ENCODE results near the gene SCN3B. TPM values are rescaled to one million over a fixed set of nuclear protein-coding genes. Genes with fewer than 3 reads are reported as not detected.

The SCN3B gene
- total RNA-seq, 1 experiment from 2014 or later, result 0.77 TPM

DNA sequence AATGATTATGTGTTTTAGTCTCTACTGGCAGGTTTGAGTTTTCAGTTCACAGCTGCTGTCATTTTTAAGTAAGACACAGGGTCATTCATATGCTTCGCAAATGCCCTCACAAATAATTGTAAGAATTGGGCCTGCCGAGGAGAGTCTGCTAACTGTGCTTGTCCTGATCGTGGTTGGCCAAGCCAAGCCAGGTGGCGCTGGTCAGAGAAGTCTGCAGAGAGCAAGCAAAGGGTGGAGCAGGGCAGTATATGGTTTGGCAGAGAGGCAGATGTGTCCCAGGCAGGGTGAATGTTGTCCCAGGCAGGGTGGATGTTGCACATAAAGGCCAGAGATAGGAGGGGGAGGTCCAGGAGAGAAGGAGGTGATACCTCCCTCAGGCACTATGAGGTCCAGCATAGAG, 52.7 kb downstream of the SCN3B start:
- no peaks in the 10 kb centered on the region for H4K20me1 ChIP-seq (ENCODE audit: control insufficient read depth, insufficient read depth, insufficient read length)
- no peak overlapping the region for H2AFZ ChIP-seq (ENCODE audit: low read length)
- H4K91ac ChIP-seq (ENCODE audit: insufficient read length, low read depth, low read length), result no peak overlapping the region
- no peak overlapping the region for H3K9ac ChIP-seq (ENCODE audit: extremely low read depth, insufficient read length, low read length)
- no peak overlapping the region for H2BK5ac ChIP-seq (ENCODE audit: insufficient read length, low read length)
- no peaks in the 10 kb centered on the region for H3K4me1 ChIP-seq (ENCODE audit: insufficient read depth, low read length)
- no peaks in the 10 kb centered on the region for H3K23me2 ChIP-seq (ENCODE audit: insufficient read length, low read depth, low read length, poor library complexity, severe bottlenecking)
- H3K56ac ChIP-seq (ENCODE audit: insufficient read length, low read depth, low read length), result no peak overlapping the region
- H3K14ac ChIP-seq (ENCODE audit: insufficient read depth, low read length), result no peak overlapping the region
- H2BK15ac ChIP-seq (ENCODE audit: low read depth, low read length), result no peak overlapping the region
- H3T11ph ChIP-seq (ENCODE audit: low read length), result no peak overlapping the region
- no peaks in the 10 kb centered on the region for H3K9me3 ChIP-seq (ENCODE audit: control insufficient read depth, low read depth, low read length)
- no peaks in the 10 kb centered on the region for H3K9me3 Mint-ChIP-seq
- H3K27ac ChIP-seq (ENCODE audit: insufficient read length, low read depth, low read length), result no peak overlapping the region
- H4K5ac ChIP-seq (ENCODE audit: insufficient read length, low read depth, low read length), result no peak overlapping the region
- H3K4me3 Mint-ChIP-seq, result no peak overlapping the region
- H4K8ac ChIP-seq (replicated peaks; ENCODE audit: insufficient read length, low read depth, low read length), result no peak overlapping the region
- DNase-seq, result no peak
- H3K27me3 Mint-ChIP-seq (ENCODE audit: low read depth), result no peaks in the 10 kb centered on the region
- H3K27me3 ChIP-seq (ENCODE audit: insufficient read depth, low read length), result no peaks in the 10 kb centered on the region
- H2BK20ac ChIP-seq (ENCODE audit: low read depth, low read length, poor library complexity, severe bottlenecking), result no peak overlapping the region
- no peaks in the 10 kb centered on the region for H3K79me2 ChIP-seq (ENCODE audit: insufficient read depth, low read length)
- H2AK5ac ChIP-seq (ENCODE audit: insufficient read length, low read length), result no peak overlapping the region
- no peak overlapping the region for H3K27ac Mint-ChIP-seq
- no peak overlapping the region for H3K4ac ChIP-seq (ENCODE audit: low read depth, low read length)
- H3K4me1 Mint-ChIP-seq, result peaks cover 0 to 12% of the 10 kb centered on the region in 2 experiments; a peak in 2 of 4 replicates
- TF ChIP-seq, protein P1, sequence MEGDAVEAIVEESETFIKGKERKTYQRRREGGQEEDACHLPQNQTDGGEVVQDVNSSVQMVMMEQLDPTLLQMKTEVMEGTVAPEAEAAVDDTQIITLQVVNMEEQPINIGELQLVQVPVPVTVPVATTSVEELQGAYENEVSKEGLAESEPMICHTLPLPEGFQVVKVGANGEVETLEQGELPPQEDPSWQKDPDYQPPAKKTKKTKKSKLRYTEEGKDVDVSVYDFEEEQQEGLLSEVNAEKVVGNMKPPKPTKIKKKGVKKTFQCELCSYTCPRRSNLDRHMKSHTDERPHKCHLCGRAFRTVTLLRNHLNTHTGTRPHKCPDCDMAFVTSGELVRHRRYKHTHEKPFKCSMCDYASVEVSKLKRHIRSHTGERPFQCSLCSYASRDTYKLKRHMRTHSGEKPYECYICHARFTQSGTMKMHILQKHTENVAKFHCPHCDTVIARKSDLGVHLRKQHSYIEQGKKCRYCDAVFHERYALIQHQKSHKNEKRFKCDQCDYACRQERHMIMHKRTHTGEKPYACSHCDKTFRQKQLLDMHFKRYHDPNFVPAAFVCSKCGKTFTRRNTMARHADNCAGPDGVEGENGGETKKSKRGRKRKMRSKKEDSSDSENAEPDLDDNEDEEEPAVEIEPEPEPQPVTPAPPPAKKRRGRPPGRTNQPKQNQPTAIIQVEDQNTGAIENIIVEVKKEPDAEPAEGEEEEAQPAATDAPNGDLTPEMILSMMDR (conservative IDR thresholded peaks at IDR 0.05), result no peak
- H3K23ac ChIP-seq (ENCODE audit: insufficient read length, low read depth, low read length), result no peak overlapping the region
- H3K4me2 ChIP-seq (ENCODE audit: insufficient read depth, insufficient read length, low read length), result no peak overlapping the region
- peaks cover 10 to 75% (median 73%) of the 10 kb centered on the region in 3 experiments; a peak in 6 of 7 replicates for H3K36me3 Mint-ChIP-seq (ENCODE audit: insufficient read depth in 1 of 3, low read depth in 3 of 3)
- no peak overlapping the region for H3K18ac ChIP-seq (ENCODE audit: insufficient read length, low read depth, low read length)
- no CpG with 5 or more reads among the region's 4 CpGs for whole genome bisulfite sequencing (ENCODE audit: extremely low coverage, insufficient read length, low lambda C conversion rate)
- H2BK12ac ChIP-seq (ENCODE audit: insufficient read length, low read depth, low read length), result no peak overlapping the region
- no peak overlapping the region for H2BK120ac ChIP-seq (ENCODE audit: low read depth, low read length, poor library complexity, severe bottlenecking)
- no peaks in the 10 kb centered on the region for H3K79me1 ChIP-seq (ENCODE audit: insufficient read depth, low read depth, low read length, poor library complexity, severe bottlenecking)

Measured in H9 (cell line).